Middle frontal gyrus (tissue), 1 donor: Measurements from ENCODE around the gene CXCL16.

Experiments used
- DNase-seq: peaks from one replicate; pipeline ENCODE4 v3.0.0-alpha.2; 2015; ENCODE audit warnings: low spot score; ENCODE audit errors: extremely low spot score

CXCL16 gene, protein sequence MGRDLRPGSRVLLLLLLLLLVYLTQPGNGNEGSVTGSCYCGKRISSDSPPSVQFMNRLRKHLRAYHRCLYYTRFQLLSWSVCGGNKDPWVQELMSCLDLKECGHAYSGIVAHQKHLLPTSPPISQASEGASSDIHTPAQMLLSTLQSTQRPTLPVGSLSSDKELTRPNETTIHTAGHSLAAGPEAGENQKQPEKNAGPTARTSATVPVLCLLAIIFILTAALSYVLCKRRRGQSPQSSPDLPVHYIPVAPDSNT

DNA sequence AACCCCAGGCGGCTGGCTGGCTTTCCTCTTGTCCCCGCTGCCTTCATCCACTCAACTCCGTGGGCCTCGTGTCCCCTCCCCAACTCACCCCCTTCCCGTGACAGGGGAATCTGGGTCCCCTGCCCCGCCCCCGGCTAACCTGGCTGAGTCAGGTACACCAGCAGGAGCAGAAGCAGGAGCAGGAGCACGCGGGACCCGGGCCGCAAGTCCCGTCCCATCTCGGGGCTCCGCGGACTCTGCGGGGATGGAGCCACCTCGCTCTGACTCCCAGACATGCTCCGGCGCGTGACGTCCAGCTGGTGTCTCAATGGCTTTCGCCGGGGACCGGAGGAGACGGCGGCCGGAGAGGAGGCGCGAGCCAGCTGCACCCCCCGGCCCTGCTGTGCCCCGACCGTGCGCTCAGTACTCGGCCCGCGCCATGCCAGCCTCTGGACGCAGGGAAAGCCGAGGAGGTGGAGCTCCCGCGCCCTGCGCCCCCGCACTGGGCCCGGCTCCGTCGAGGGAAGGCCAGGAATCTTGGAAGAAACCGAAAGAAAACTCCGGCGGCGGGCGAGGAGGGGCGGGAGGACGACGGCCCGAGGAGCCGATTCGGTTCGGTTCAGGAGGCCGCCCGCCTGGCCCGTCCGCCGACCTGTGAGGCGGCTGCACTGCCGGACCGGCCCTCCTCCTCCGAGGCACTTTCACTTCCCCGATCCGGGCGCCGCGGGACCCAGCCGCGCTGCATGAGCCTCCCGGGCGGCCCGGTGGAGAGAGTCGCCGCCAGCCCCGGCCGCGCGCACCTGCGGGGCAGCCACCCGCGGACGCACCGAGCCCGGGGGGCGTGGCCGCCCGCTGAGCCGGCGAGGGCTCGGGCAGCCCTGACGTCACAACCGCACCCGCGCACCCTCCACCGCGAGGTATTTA, at the start of gene CXCL16, which contains the start of gene ZMYND15:
TSS of gene CXCL16 (minus strand) at position 807 of the 903 bp plus-strand sequence. CDS start at position 218, 589 bp downstream.
TSS of gene ZMYND15 (plus strand) at position 712 of the 903 bp plus-strand sequence. CDS start 716 bp downstream, outside the sequence.
- DNase-seq = no peak

DNA sequence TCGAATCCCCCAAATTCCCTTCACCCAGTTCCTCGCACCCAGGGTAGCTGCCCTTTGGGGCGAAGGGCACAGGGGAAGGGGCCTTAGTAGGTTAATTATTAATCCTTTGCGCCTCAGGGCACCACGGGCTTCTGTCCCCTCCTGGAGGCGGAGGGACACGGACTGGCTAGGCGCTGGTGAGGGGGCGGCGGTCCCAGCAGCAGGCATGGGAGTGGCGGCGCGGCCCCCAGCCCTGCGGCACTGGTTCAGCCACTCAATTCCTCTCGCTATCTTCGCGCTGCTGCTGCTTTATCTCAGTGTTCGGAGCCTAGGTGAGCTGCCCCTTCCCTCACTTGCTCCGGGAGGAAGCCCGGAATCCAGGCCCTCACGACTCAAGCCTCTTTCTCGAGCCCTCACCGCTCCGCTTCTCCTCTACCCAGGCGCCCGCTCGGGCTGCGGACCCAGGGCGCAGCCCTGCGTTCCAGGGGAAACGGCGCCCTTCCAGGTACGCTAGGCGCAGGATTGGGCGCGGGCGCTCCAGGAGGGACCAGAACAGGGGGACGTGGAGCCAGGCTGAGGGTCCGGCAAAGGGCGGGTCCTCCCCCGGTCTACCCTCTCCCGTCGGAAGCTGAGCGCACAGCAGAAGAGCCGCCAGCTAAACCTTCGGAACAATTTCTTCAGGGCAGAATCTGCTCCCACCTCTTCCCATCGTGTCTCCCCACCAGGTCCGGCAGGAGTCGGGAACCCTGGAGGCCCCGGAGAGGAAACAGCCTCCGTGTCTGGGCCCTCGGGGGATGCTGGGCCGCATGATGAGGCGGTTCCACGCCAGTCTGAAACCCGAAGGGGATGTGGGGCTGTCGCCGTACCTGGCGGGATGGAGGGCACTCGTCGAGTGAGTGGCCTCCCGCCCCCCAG, 49.3 kb upstream of the CXCL16 start, which contains the start of gene GLTPD2:
TSS of gene GLTPD2 (plus strand) at position 158 of the 894 bp plus-strand sequence. CDS start at position 206, 48 bp downstream.
- no peak for DNase-seq

DNA sequence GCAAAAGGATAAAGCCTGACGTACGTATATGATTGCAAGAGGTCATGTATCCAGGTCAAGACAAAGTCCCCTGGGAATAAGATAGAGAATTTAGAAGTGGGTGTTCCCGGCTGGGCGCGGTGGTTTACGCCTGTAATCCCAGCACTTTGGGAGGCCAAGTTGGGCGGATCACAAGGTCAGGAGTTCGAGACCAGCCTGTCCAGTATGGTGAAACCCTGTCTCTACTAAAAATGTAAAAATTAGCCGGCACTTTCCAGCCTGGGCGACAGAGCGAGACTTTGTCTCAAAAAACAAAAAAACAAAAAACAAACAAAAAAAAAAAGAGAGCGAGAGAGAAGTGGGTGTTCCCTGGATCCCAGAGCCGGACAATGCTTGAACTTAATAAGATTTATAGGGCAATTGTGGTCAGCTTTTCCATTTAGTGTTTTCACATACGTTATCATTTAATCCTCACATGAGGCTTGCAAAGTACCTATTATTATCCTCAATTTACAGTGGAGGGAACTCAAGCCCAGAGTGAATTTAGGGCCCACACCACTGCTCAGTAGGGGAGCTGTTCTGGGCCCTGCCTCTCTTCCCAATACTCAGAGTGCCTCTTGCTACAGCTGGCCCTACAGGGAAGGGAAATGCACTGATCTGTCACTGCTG, 48.6 kb upstream of the CXCL16 start:
- DNase-seq = no peak

- DNase-seq = no peak
Measured at GRCh38 chr17:4786516-4786915, 46.8 kb upstream of the CXCL16 start.

- DNase-seq = no peak
Measured at GRCh38 chr17:4786106-4786511, 46.4 kb upstream of the CXCL16 start, which contains the start of gene VMO1. Gene VMO1, minus strand, starts transcription at chr17:4786364. Its CDS starts 12 bp downstream, at chr17:4786352.

DNA sequence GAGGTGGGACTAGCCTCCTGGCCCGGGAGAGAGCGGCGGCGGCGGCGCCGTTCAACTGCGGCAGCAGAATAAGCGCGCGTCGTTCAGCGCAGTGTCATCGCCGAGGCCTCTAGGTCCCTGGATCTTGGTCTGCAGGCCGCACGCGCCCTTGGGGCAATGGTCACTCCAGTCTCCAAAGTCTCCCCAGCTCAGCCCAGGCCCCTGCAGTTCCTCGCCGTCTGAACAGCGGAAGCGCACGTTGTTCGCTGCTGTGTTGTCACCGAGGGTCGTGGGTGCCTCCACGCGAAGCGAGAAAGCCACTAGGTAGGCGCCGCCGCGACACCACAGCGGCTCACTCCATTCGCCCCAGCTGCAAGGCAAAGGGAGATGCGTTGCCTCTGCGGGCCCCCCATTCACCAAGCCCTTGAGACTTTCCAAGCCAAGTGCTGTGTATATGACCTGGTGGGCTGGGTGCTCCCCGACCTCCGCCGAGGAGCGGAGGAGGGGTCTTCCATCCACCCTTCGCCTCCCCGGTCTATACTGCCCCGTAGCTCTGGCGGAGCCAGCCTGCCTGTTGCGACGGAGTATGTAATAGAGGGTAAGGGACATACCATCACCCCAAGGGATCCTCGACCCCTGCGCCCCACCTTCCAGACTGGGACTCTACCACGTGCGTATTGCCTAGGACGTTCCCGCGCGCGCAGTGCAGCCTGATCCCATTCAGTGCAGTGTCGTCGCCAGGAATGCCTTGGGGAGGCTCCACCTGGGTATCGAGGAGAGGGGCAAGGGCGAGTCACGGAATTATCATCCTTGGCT, 45.8 kb upstream of the CXCL16 start:
- DNase-seq = no peak

GRCh38 chr17:4782652-4783051, 42.9 kb upstream of the CXCL16 start:
- no peak for DNase-seq

GRCh38 chr17:4780325-4780955, 40.7 kb upstream of the CXCL16 start:
- DNase-seq = no peak

GRCh38 chr17:4777969-4778760, 38.4 kb upstream of the CXCL16 start:
- no peak for DNase-seq

DNA sequence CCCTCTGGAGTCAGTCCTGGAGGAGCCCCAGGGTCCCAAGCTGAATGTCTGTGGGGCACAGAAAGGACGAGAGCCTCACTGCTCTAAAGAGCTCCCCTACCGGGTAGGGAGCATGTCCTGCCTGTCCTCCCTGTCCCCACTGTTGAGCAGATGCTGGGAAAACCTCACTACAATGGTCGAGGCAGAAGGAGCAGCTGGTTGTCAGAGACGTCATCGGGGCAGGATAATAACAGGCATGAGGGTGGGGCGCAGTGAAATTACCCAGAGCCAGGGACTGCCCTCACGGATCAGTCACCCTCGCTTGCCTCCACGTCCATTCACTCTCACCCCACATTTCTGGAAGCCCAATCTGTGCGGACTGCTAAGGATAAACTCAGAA, 32.5 kb upstream of the CXCL16 start:
- no peak for DNase-seq

DNA sequence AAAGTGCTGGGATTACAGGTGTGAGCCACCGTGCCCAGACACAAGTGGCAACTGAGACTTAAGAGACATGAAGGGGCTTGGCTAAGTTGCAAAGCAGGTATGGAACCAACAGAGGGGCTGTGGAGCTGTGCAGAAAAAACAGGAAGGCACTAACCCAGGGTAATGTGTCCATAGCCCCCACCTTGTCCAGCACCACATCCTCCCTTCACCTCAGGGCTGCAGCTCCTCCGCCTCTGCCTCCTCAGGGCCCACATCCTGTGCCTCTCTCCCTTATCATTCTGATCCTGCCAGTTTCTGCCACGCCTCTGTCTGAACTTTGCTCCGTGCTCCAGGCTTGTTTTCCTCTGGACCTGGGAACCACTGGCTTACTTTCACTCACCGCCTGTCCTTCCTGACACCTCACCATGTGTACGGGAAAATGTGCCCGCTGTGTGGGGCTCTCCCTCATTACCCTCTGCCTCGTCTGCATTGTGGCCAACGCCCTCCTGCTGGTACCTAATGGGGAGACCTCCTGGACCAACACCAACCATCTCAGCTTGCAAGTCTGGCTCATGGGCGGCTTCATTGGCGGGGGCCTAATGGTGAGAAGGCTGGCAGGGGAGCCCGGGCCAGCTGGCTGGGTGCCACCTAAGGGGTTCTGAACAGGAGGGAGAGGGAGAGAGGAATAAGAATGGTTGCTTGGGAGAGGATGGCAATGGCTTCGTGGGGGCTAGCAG, 31.9 kb upstream of the CXCL16 start, which contains the start of gene TM4SF5:
TSS of gene TM4SF5 (plus strand) at position 368 of the 716 bp plus-strand sequence. CDS start at position 405, 37 bp downstream.
- no peak for DNase-seq

GRCh38 chr17:4769628-4770027, 29.9 kb upstream of the CXCL16 start:
- DNase-seq = no peak

GRCh38 chr17:4768298-4768697, 28.6 kb upstream of the CXCL16 start:
- DNase-seq = no peak

GRCh38 chr17:4766723-4767122, 27.0 kb upstream of the CXCL16 start:
- no peak for DNase-seq

DNA sequence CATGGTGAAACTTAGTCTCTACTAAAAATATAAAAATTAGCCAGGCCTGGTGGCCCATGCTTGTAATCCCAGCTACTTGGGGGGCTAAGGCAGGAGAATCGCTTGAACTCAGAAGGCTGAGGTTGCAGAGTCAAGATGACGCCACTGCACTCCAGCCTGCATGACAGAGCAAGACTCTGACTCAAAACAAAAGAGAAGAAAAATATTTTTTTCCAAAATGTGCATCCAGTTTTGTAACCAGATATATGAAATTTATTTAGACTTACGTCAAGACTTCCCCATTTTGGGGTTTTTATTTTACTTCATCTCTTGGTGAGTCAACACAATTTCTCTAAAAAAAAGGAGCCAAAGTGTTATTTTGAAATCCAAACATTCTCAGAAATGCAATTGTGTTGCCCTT, 26.5 kb upstream of the CXCL16 start:
- no peak for DNase-seq

GRCh38 chr17:4764595-4764994, 24.9 kb upstream of the CXCL16 start:
- DNase-seq = no peak

- no peak for DNase-seq
Measured at GRCh38 chr17:4759776-4760236, 20.1 kb upstream of the CXCL16 start.

DNA sequence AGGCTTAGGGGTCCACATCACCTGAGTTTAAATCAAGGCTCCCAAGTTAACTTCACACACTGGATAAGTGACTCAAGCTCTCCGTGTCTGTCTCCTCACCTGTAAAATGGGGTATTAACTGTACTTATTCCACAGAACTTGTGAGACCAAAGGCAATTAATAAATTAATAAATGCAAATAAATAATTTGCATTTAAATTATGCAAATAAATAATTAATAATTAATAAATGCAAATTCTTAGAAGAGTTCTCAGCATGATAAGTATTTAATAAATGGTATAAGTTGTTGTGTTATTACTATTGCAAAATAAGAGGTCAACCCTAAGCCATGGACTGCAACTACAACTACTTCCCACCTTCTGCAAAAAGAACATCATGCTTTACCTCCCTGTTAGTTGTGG, 13.7 kb upstream of the CXCL16 start:
- DNase-seq = no peak
